ENCODE measurements around the gene VWC2L. TPM values are rescaled to one million over a fixed set of nuclear protein-coding genes. Genes with fewer than 3 reads are reported as not detected.

The VWC2L gene
- total RNA-seq, 1 donor from 2014 or later, result not detected

DNA sequence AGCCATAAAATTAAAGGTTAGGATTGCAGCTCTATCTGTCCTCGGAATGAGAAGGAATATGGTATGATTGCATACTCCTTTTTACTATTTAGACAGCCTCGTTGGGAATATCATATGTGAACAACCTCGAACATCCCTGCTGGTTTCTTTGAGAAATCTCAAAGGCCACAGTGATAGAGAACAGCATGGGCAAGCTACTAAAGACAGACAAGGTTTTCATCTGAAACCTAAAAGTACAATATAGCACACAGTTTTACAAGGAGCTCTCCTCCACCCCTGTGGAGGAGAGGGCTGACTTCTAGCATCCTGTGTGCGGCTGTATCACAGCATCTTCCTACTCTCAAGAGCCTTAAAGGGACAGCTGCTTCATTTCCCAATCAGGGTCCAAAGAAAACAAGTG, 104.3 kb downstream of the VWC2L start:
- H3K4me1 ChIP-seq, result no peaks in the 10 kb centered on the region
- H3K36me3 ChIP-seq, result no peaks in the 10 kb centered on the region
- H3K4me3 ChIP-seq, result no peak overlapping the region
- no peak for DNase-seq
- ATAC-seq, result no peak
- H3K27ac ChIP-seq, result no peak overlapping the region
- H3K27me3 ChIP-seq, result no peaks in the 10 kb centered on the region
- TF ChIP-seq, protein P1, sequence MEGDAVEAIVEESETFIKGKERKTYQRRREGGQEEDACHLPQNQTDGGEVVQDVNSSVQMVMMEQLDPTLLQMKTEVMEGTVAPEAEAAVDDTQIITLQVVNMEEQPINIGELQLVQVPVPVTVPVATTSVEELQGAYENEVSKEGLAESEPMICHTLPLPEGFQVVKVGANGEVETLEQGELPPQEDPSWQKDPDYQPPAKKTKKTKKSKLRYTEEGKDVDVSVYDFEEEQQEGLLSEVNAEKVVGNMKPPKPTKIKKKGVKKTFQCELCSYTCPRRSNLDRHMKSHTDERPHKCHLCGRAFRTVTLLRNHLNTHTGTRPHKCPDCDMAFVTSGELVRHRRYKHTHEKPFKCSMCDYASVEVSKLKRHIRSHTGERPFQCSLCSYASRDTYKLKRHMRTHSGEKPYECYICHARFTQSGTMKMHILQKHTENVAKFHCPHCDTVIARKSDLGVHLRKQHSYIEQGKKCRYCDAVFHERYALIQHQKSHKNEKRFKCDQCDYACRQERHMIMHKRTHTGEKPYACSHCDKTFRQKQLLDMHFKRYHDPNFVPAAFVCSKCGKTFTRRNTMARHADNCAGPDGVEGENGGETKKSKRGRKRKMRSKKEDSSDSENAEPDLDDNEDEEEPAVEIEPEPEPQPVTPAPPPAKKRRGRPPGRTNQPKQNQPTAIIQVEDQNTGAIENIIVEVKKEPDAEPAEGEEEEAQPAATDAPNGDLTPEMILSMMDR (IDR thresholded peaks at IDR 0.05), result no peak
- intact Hi-C loops (cut with DNase I), result no loop called here
- no peaks in the 10 kb centered on the region for H3K9me3 ChIP-seq

DNA sequence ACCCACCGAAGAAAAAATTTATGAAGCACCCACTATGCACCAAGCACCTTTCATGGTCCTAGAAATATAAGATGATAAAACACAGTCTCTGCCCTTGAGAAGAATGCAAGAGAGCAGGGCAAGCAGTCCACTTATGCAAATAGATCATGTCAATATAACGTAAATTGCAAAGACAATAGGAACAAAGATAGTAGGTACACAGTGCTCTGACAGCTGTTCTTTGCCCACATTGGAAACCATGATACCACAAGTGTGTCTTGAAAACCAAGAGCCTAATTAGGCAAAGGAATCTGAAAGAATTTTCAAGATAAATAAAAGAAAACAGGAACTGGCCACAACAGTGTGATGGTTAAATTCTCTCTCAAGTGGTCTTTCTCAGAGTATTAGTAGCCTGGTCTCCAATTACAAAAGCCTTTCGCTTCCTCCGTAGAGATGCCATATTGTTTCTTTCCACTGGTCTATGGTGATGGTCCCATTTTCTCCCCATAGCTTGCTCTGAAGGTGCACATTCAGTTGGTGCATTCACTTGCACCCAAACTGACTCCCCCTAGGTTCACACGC, 108.5 kb downstream of the VWC2L start:
- DNase-seq (no peak), ATAC-seq (no peak)
- Histone ChIP-seq H3K9me3 (no peaks in the 10 kb centered on the region), H3K36me3 (no peaks in the 10 kb centered on the region), H3K27me3 (no peaks in the 10 kb centered on the region), H3K27ac (no peak overlapping the region), H3K4me3 (no peak overlapping the region), H3K4me1 (no peaks in the 10 kb centered on the region)
- intact Hi-C loops (cut with DNase I), result no loop called here
- TF ChIP-seq, protein P1 (IDR thresholded peaks at IDR 0.05), result no peak

DNA sequence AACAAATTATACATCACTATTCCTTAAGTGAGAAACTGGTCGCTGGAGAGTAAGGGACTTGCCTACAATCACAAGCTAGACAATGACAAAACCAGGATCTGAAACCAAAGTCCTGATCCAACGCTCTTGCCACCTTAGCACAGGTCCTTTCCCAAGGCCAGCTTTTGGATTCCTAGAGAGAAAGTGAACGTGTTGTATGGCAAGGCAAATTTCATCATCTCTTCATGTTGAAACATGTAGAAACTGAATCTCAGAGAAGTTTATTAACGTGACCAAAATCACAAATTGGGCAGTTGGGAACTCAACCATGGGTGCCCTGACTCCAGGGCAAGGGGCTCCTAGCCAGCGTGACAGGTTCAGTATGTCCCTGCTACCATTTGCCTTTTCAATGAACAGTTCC, 118.2 kb downstream of the VWC2L start:
- TF ChIP-seq, protein P1 (IDR thresholded peaks at IDR 0.05), result no peak

DNA sequence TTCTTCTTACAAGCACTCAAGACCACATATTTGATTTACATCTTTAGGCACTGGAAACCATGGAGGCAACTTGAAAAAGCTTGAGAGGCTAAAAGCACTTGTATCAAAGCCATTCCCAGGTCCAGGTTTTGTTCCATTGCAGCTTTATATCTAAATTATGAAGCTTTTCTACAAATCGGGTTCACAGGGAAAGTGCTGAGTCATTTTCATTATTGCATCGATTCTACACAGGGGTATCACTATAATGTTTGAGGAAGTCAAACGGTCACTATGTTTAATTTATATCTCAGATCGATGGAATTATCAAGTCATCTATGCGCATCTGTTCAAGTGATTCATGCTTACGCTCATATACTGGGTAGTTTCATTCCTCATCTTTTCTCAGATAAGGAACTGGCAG, 118.7 kb downstream of the VWC2L start:
- H3K27ac ChIP-seq, result no peak overlapping the region
- H3K4me3 ChIP-seq, result no peak overlapping the region
- H3K27me3 ChIP-seq, result no peaks in the 10 kb centered on the region
- H3K9me3 ChIP-seq, result no peaks in the 10 kb centered on the region
- TF ChIP-seq, protein P1 (IDR thresholded peaks at IDR 0.05), result no peak
- ATAC-seq, result no peak
- DNase-seq, result no peak
- intact Hi-C loops (cut with DNase I), result no loop called here
- H3K4me1 ChIP-seq, result no peaks in the 10 kb centered on the region
- no peaks in the 10 kb centered on the region for H3K36me3 ChIP-seq

More for the DNA sequence above, 118.2 kb downstream of the VWC2L start:
- ATAC-seq (no peak), DNase-seq (no peak)
- no peaks in the 10 kb centered on the region for H3K4me1 ChIP-seq
- H3K4me3 ChIP-seq, result no peak overlapping the region
- H3K36me3 ChIP-seq, result no peaks in the 10 kb centered on the region
- H3K27ac ChIP-seq, result no peak overlapping the region
- no peaks in the 10 kb centered on the region for H3K27me3 ChIP-seq
- H3K9me3 ChIP-seq, result no peaks in the 10 kb centered on the region
- intact Hi-C loops (cut with DNase I), result no loop called here

DNA sequence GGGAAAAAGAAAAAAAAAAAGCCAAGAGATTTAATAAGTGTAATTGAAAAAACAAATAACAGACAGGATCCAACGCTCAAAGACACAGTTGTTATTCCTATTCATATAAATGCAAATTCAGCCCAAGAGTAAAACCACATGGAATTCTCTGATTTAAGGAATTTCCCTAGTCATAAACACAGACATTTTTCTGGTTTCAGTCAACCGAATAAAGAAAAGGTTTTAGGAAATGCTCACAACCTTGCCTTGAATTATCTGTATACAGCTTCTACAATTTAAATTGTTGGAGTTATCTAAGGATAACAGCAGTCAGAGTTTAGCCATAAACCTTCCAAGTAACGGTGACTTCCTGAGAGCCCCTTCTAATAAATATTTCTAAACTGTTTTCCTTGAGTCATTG, 122.7 kb downstream of the VWC2L start:
- H3K36me3 ChIP-seq, result no peaks in the 10 kb centered on the region
- no peak overlapping the region for H3K27ac ChIP-seq
- no peaks in the 10 kb centered on the region for H3K4me1 ChIP-seq
- TF ChIP-seq, protein P1 (IDR thresholded peaks at IDR 0.05), result no peak
- DNase-seq (no peak), ATAC-seq (no peak)
- intact Hi-C loops (cut with DNase I), result no loop called here
- H3K9me3 ChIP-seq, result no peaks in the 10 kb centered on the region
- no peak overlapping the region for H3K4me3 ChIP-seq
- no peaks in the 10 kb centered on the region for H3K27me3 ChIP-seq

DNA sequence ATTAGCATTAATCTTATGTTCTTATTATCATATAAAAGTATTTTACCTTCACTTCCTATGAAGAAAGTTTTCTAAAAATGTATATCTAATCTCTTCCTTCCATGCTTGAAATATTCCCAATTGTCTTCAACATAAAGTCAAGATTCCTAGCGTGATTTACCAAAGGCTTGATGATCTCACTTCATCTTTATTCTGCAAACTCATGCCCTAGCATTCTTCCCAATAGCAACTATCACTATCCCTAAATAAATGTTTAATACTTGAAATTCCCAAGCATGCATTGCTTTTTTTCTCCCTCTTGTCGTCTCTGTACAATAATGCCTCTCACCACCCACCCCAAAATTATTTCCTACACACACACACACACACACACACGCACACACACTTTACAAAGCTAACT, 125.8 kb downstream of the VWC2L start:
- Histone ChIP-seq H3K4me1 (no peaks in the 10 kb centered on the region), H3K4me3 (no peak overlapping the region), H3K27me3 (no peaks in the 10 kb centered on the region), H3K9me3 (no peaks in the 10 kb centered on the region), H3K27ac (no peak overlapping the region), H3K36me3 (no peaks in the 10 kb centered on the region)
- intact Hi-C loops (cut with DNase I), result no loop called here
- DNase-seq (no peak), ATAC-seq (no peak)
- TF ChIP-seq, protein P1 (IDR thresholded peaks at IDR 0.05), result no peak

Data from upper lobe of right lung (tissue), 1 donor.